K562 (cell line): ENCODE measurements around the gene UBXN6. TPM values are rescaled to one million over a fixed set of nuclear protein-coding genes. Genes with fewer than 3 reads are reported as not detected.

Source experiments
- ATAC-seq: fragments of 200-7000 bp; cut with Tn5 transposase; 3 replicates; pipeline ENCODE4 v1.9.1; 2020; ENCODE audit warnings: moderate library complexity
- BruUV-seq: library from RNA; stranded (reverse); fragments of 400-500 nt; replicated peaks from 2 replicates; lab custom pipeline; 2021; lab: Mats Ljungman, UMichigan
- CTCF ChIA-PET: fragments of 300-600 bp; formaldehyde crosslinking; extraction: SDS; loops from one replicate; lab custom pipeline; 2021; ENCODE audit warnings: low intra/inter-chr PET ratio; lab: Yijun Ruan, JAX
- POLR2A ChIA-PET: fragments of 300-600, 350-650 bp; sonication (Branson Sonifier 250); formaldehyde crosslinking; extraction: SDS; loops from one replicate; lab custom pipeline; 2021; ENCODE audit warnings: antibody characterized with exemption, inconsistent platforms; lab: Yijun Ruan, JAX
- DNase-seq, 4 experiments: peaks; one replicate each; pipeline versions ENCODE4 v3.0.0 to v3.0.0-alpha.2; 2011 to 2018; ENCODE audit warnings: low spot score in 3 of 4, mixed read lengths in 3 of 4; ENCODE audit errors: extremely low read depth in 1 of 4
- FAIRE-seq: peaks from 2 replicates; lab custom pipeline; 2011; peaks lifted over from hg19 to GRCh38; lab: Jason Lieb, UNC
- H2AFZ ChIP-seq: 2 replicates; pipeline ENCODE4 v1.6.0; 2011; ENCODE audit warnings: low read depth, low read length, control low read depth, inconsistent platforms
- H3K27ac ChIP-seq: fragments of 200-600 bp; 3 replicates; pipeline ENCODE4 v1.8.0; 2011; ENCODE audit warnings: low read depth, mild to moderate bottlenecking, control low read depth, inconsistent platforms, low read length, moderate library complexity, mixed read lengths; ENCODE audit errors: extremely low read depth
- H3K27me3 ChIP-seq, 2 experiments: fragments of 300-600 bp in 1 of 2; 2 replicates in 1 of 2; 3 replicates in 1 of 2; pipeline versions ENCODE4 v1.6.0 to v1.8.0; 2011; ENCODE audit warnings: inconsistent platforms in 2 of 2, low read length in 2 of 2, mild to moderate bottlenecking in 1 of 2, mixed read lengths in 1 of 2, moderate library complexity in 1 of 2; ENCODE audit not compliant: control insufficient read depth in 2 of 2, insufficient read depth in 2 of 2
- H3K36me3 ChIP-seq: fragments of 300-600 bp; 3 replicates; pipeline ENCODE4 v1.8.0; 2011; ENCODE audit warnings: mild to moderate bottlenecking, low read length, inconsistent platforms; ENCODE audit not compliant: control insufficient read depth, insufficient read depth
- H3K4me1 ChIP-seq, 2 experiments: fragments of 200-600 bp in 1 of 2; replicated peaks in 1 of 2; 2 replicates in 1 of 2; 3 replicates in 1 of 2; pipeline versions ENCODE4 v1.5.1 to v1.8.0; 2011; ENCODE audit warnings: inconsistent platforms in 2 of 2, low read length in 2 of 2, mild to moderate bottlenecking in 1 of 2, mixed read lengths in 1 of 2, moderate library complexity in 1 of 2; ENCODE audit not compliant: control insufficient read depth in 2 of 2, insufficient read depth in 2 of 2
- H3K4me2 ChIP-seq: 2 replicates; pipeline ENCODE4 v1.6.1; 2011; ENCODE audit warnings: low read length, control low read depth, inconsistent platforms, mixed read lengths; ENCODE audit not compliant: insufficient read depth
- H3K4me3 ChIP-seq: fragments of 200-600 bp; sonication (generic), shearing (Covaris generic); 2 replicates; pipeline ENCODE4 v1.5.1; 2016; ENCODE audit warnings: control low read depth, inconsistent platforms
- H3K79me2 ChIP-seq: fragments of 200-600 bp; 3 replicates; pipeline ENCODE4 v1.8.0; 2011; ENCODE audit warnings: low read length, inconsistent platforms; ENCODE audit not compliant: control insufficient read depth, insufficient read depth
- H3K9ac ChIP-seq, 2 experiments: 2 replicates each; pipeline versions ENCODE4 v1.6.0 to v1.6.1; 2011; ENCODE audit warnings: low read depth in 2 of 2, low read length in 2 of 2, control low read depth in 1 of 2, inconsistent platforms in 1 of 2, mild to moderate bottlenecking in 1 of 2, mixed read lengths in 1 of 2; ENCODE audit not compliant: insufficient read depth in 1 of 2
- H3K9me1 ChIP-seq: one replicate; pipeline ENCODE4 v1.6.0; 2011; ENCODE audit warnings: inconsistent platforms, mild to moderate bottlenecking, low read length, moderate library complexity; ENCODE audit not compliant: control insufficient read depth, insufficient read depth
- H3K9me3 ChIP-seq: replicated peaks from 2 replicates; pipeline ENCODE4 v1.5.1; 2011; ENCODE audit warnings: low read depth, low read length, inconsistent platforms; ENCODE audit not compliant: control insufficient read depth, insufficient read depth
- H4K20me1 ChIP-seq: replicated peaks from 2 replicates; pipeline ENCODE4 v1.6.1; 2011; ENCODE audit warnings: low read length, inconsistent platforms, mixed read lengths; ENCODE audit not compliant: control insufficient read depth, insufficient read depth
- CEBPG ChIP-seq, 3 experiments: fragments of 200-800 bp in 1 of 3; sonication (Bioruptor generic) in 1 of 3; sonication (generic) in 1 of 3; formaldehyde crosslinking in 1 of 3; IDR thresholded peaks in 2 of 3; conservative IDR thresholded peaks in 1 of 3; 2 replicates each; pipeline versions ENCODE4 v1.6.1 to v1.8.0; 2016 to 2022; ENCODE audit warnings: missing compliant biosample characterization in 2 of 3, missing genetic modification characterization in 2 of 3, mild to moderate bottlenecking in 1 of 3, missing genetic modification reagents in 1 of 3
- CTCF ChIP-seq, 3 experiments: IDR thresholded peaks in 2 of 3; conservative IDR thresholded peaks in 1 of 3; 2 replicates each; pipeline ENCODE4 v1.5.1; 2011 to 2012; ENCODE audit warnings: low read length in 3 of 3, mild to moderate bottlenecking in 3 of 3, control low read depth in 2 of 3, improper control_type of control experiment in 1 of 3, inconsistent platforms in 1 of 3, low read depth in 1 of 3, mixed read lengths in 1 of 3, moderate library complexity in 1 of 3; ENCODE audit not compliant: insufficient read depth in 2 of 3
- FOXA1 ChIP-seq: fragments of 450-650 bp; IDR thresholded peaks from 2 replicates; pipeline ENCODE4 v1.6.1; 2016; ENCODE audit warnings: mild to moderate bottlenecking, borderline replicate concordance
- RBFOX2 ChIP-seq: fragments of 200-400 bp; formaldehyde crosslinking; IDR thresholded peaks from 2 replicates; pipeline ENCODE4 v1.6.1; 2017; ENCODE audit warnings: low read depth, mild to moderate bottlenecking, low read length, moderate library complexity
- WGBS: fragments of 100-300 bp; shearing (Covaris generic); methylation state at CpG from one replicate; pipeline ENCODE4 v1.1.6; 2016; ENCODE audit warnings: low coverage, mixed read lengths; ENCODE audit not compliant: insufficient coverage; ENCODE audit errors: missing lambda C conversion rate; 5-methylcytosine and 5-hydroxymethylcytosine counted together
- in situ Hi-C: fragments of 300-500 bp; cut with MboI; formaldehyde crosslinking; loops from 4 replicates; pipeline ENCODE4 v1.15.0; 2018; ENCODE audit warnings: inconsistent platforms, mixed read lengths
- intact Hi-C: fragments of 100-400 bp; cut with micrococcal nuclease; formaldehyde crosslinking; loops from 2 replicates; pipeline ENCODE4 v1.14.2; 2022
- polyA plus RNA-seq, 8 experiments: library from polyadenylated mRNA; depleted of rRNA in 4 of 8; stranded (reverse) in 5 of 8; unstranded in 3 of 8; fragments of >200 nt; fragmentation: Nextera tagmentation in 2 of 8; fragmentation: Illumina TruSeq in 1 of 8; extraction: Ambion mirVana in 2 of 8; extraction: Trizol in 1 of 8; gene quantifications; 2 replicates each; pipeline versions ENCODE4 v1.2.1 to v1.2.3, GENCODE V29; 2011 to 2014; ENCODE audit warnings: inconsistent platforms in 1 of 8, missing spikeins in 1 of 8
- total RNA-seq, 7 experiments: library from RNA; depleted of rRNA in 6 of 7; stranded (reverse); fragments of >200 nt in 6 of 7; fragmentation: Illumina TruSeq in 2 of 7; extraction: Trizol in 2 of 7; gene quantifications; 2 replicates each; pipeline versions ENCODE4 v1.2.1 to v1.2.3, GENCODE V29; 2011 to 2021; ENCODE audit warnings: low replicate concordance in 1 of 7

UBXN6 gene
- total and polyA plus RNA-seq, 9 of the 15 experiments (the other 6 are each of a cell fraction or from before 2014, with no cell fraction given): 0.48 to 90.2 (median 29.5) TPM

DNA sequence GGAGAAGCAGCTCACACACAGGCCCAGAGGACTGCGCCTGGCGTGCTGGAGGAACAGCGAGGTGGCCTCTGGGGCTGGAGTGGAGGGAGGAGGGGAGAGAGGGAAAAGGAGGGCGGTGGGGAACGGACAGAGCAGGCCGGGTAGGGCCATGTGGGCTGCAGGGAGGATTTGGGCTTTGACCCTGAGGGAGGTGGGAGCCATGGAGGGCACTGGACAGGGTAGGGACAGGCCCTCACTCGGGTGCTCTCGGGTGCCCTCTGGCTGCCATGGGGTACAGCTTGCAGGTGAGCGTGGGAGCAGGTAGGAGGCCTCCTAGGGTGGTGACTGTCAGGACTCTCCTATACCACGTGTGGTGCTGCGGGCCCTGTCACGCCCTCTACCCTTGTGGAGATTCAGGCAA lies 37.9 kb upstream of the UBXN6 start:
- Histone ChIP-seq H3K79me2 (no peaks in the 10 kb centered on the region), H3K4me1 (peaks cover 0 to 9% of the 10 kb centered on the region in 2 experiments; a peak in 1 of 5 replicates), H3K9me3 (peaks cover 3% of the 10 kb centered on the region; the same call in 1 of the 2 replicates), H3K4me2 (no peak overlapping the region), H3K4me3 (no peak overlapping the region), H3K9ac (peak overlapping the region in 1 of 2 experiments; percentile 58; a peak in 2 of 4 replicates), H2AFZ (no peak overlapping the region), H4K20me1 (no peaks in the 10 kb centered on the region), H3K9me1 (no peaks in the 10 kb centered on the region), H3K36me3 (peaks cover 63% of the 10 kb centered on the region), H3K27me3 (no peaks in the 10 kb centered on the region), H3K27ac (no peak overlapping the region)
- intact Hi-C loops: no loop called here
- no peak for FAIRE-seq
- CTCF ChIA-PET: no interaction called here
- DNase-seq: no peak
- in situ Hi-C loops: no loop called here
- no TSS peak for BruUV-seq
- WGBS: 77% methylated on average over 7 of the region's 12 CpGs
- TF ChIP-seq CEBPG (CRISPR knock-in tag; IDR thresholded peaks at IDR 0.05) (no peak), CEBPG (tag; conservative IDR thresholded peaks at IDR 0.05 in 1 of 2, IDR thresholded peaks at IDR 0.05 in 1 of 2) (no peak), CTCF (IDR thresholded peaks at IDR 0.05 in 2 of 3, conservative IDR thresholded peaks at IDR 0.05 in 1 of 3; ENCODE audit: insufficient read depth in 2 of 3, low read depth in 1 of 3, low read length in 3 of 3) (peak; percentile 16 to 21 (median 20); a peak in 1 of 6 replicates), RBFOX2 (0 out of 2 replicates have a peak, but pooled peaks have one; percentile 18), FOXA1 (no peak)
- peak; percentile 64 for ATAC-seq
- POLR2A ChIA-PET: no interaction called here
